ENCODE measurements around the gene SASH1.
A peak's percentile ranks its signal among the peaks of the same experiment; 100 is the strongest.

The SASH1 gene

DNA sequence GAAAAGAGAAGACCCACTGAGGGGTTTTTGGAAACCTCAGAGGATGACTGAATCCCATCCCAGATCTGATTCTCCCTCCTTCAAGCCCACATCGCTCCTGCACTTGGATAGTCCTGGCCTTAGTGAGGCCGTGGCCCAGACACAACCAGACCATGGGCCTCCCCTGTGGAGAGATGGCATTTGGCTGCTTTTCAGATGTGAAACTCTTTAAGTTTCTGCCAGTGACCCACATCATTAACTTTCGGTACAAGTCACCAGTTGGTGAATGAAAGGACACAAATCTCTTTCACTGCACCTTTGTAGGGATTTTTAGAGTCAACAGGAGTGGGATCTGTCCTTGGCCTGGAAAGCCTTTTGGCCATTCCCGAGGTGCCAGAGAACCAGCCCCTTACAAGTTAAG, 116.6 kb downstream of the SASH1 start:
- DNase-seq (ENCODE audit: low read depth), result no peak

DNA sequence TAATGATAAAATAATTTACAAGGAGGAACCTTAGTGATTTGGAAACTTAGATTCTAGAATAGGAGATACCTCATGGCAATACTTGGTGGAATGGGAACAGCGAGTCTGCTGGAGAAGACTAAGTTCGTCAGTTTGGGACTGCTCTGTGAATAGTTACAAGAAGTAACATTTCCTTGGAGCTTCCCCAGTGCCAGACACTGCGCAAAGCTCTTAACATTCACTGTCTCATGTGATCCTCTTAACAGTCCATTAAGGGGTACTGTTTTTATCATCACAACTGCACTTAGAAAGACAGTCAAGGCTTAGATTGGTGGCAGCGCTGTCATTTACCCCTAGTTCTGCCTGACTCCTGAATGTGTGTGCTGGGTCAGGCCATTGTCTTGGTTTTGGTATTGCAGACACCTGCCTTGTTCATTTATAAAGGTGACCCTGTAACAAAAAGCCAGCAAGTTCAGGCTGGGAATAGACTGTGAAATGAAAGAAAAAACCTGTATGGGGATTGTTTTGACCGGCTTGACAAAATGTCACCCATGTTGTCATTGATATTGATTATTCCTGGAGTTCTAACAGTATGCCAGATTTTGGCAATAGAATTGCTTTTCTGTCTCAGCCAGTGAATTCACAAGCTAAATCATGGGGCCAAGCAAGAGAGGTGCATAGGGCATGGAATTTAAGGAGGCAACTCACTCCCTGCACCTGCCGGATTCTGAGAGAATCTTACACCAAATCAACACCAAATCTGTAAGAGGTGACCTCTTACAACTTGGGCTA, 118.4 kb downstream of the SASH1 start:
- no peak for DNase-seq (ENCODE audit: low read depth)

GRCh38 chr6:148461986-148462577, 119.4 kb downstream of the SASH1 start:
- no peak for DNase-seq (ENCODE audit: low read depth)

DNA sequence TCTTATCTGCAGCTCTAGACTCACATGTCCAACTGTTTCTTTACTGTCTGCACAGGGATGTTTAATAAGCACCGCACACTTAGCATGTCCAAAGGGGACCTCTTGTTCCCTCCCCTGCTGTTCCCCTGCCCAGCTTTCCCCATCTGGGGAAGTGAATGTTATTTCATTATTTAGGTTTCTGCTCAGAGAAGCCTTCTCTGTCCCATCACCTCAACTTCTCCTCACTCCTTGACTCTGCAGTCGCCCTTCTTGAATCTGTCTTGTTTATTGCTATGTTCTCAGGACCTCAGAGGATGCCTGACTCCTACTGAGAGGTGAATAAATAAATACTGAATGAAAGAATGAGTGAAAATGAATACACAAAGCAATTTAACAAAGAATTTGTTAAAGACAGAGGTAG, 121.0 kb downstream of the SASH1 start:
- DNase-seq (ENCODE audit: low read depth), result no peak

- peak; percentile 16 for DNase-seq (ENCODE audit: low read depth)
Measured at GRCh38 chr6:148464319-148465010, 121.8 kb downstream of the SASH1 start.

- DNase-seq (ENCODE audit: low read depth), result no peak
Measured at GRCh38 chr6:148465011-148465335, 122.3 kb downstream of the SASH1 start.

DNA sequence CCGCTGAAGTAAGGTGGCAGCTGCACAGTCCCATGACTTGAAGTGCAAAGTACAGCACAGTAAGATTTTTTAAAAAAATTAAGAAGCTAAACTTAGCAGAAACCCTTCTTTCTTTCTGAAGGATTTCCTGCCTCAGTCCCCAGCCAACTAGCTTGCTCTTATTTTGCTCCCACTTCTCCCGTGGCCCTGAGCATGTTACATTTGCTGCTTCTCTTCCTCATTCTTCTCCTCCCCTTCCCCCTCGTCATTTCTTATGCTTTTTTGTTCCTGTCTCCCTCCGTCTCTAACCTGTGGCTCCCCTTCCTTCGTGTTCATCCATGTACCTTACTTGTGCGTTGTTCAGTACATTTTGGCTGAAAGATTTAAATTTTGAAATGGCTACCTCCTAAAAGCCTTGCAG, 123.0 kb downstream of the SASH1 start:
- DNase-seq (ENCODE audit: low read depth), result no peak

DNA sequence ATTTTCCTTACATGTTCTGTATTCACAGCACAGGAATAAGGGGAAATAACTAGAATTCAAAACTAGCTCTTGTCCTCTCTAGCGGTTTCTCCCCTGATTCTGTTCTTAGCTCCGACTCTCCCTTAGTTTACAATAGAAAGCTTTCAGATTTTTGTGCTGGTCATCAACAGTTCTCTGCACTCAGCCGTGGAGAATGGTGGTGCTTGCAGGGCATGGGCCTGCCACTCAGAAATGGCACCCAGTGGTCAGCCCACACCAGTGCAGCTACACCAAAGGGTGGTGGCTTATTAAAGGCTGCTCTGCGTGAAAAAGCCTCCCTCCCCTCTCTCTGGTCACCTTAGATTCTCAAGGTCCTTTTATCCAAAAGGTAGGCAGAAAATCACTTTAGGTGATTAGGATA, 123.5 kb downstream of the SASH1 start:
- DNase-seq (ENCODE audit: low read depth), result no peak

DNA sequence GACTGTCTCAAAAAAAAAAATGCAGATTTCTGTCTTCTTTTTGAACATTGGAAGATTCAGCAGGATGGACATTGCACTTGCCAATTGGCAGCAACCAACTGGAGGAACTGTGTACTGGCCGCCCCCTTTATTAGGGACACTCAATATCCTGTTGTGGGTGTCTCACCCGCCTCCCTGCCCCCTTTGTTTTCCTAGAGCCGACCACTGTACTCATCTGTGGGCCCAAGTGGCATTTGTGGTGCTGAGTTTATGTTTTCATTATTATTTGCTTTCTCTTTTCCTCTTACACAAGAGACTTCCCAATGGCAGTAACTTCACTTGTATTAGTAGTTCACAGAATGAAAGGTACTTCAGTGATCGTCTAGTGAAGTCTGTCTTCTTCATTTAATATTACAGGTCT, 125.3 kb downstream of the SASH1 start:
- DNase-seq (ENCODE audit: low read depth), result no peak

GRCh38 chr6:148470156-148470555, 127.5 kb downstream of the SASH1 start:
- no peak for DNase-seq (ENCODE audit: low read depth)

GRCh38 chr6:148470606-148471465, 128.2 kb downstream of the SASH1 start:
- no peak for DNase-seq (ENCODE audit: low read depth)

DNA sequence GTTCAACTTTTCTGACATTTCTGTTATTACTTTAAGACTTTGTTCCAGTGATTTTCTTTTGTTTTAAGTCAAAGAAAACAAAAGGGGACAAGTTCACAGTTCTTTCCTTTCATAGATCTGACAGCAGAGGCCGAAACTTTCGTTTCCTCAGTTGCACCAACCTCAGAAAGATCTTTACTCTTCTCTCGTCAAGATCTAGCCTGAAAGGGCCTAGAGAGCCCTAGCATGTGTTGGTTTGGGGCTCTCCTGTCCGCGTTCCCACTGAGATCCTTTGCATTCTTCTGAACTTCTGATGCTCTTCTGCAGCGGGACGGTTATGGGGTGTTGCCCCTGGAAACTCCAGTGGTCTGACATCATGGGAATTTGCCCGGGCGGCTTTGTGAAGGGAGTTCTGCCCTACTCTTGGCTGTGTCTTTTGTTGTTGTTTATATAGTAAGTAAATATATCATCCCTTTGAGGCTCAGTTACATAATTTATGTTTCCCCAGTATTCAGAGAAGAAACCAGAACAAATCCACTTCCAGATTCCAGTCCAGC, 129.1 kb downstream of the SASH1 start:
- DNase-seq (ENCODE audit: low read depth), result no peak

GRCh38 chr6:148472171-148473105, 129.8 kb downstream of the SASH1 start:
- DNase-seq (ENCODE audit: low read depth), result no peak

GRCh38 chr6:148479497-148479896, 136.9 kb downstream of the SASH1 start:
- DNase-seq (ENCODE audit: low read depth), result no peak

DNA sequence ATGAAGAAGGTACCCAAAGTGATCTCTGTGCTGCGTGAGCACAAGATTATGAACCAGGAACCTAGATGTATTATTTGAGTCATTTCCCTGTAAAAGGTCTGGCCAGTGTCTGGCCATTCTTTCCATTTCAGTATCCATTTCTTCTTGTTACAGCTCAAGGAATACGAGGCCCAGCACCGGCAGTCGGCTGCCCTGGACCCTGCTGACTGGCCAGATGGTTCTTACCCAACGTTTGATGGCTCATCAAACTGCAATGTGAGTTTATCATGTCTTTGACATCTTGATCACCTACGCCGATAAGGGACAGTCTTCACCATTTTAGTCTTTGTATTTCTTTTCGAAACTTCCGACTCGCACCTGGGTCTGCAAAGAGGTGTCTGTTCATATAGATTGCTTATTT, 144.8 kb downstream of the SASH1 start:
- DNase-seq (ENCODE audit: low read depth), result no peak

DNA sequence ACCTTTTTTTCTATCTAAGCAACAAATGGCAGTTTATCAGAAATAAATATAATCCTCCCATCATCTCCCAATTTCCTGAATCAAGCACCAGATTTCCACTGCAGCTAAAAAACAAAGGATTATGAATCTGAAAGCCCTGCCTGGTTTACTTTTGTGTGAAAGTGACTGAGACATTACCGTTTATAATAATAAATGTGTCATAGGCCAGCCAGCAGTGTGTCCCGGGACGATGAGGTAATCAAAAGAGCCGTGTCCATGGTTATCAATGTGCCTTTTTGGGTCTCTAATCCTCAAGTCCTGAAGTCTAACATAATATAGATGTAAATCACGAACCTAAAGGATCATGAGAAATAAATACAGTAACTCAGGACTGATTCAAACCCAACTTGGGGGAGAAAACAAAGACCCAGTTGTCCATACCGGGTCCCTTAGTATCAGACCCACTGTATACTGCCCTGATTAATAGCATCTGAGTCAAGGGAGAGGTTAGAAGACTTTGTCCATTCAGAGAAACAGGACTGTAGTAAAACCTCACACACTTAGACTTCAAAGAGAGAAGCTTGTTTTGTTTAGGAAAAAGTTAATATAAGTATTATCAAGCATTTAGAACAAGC, 149.1 kb downstream of the SASH1 start:
- DNase-seq (ENCODE audit: low read depth), result no peak

GRCh38 chr6:148492654-148493290, 150.1 kb downstream of the SASH1 start:
- no peak for DNase-seq (ENCODE audit: low read depth)

DNA sequence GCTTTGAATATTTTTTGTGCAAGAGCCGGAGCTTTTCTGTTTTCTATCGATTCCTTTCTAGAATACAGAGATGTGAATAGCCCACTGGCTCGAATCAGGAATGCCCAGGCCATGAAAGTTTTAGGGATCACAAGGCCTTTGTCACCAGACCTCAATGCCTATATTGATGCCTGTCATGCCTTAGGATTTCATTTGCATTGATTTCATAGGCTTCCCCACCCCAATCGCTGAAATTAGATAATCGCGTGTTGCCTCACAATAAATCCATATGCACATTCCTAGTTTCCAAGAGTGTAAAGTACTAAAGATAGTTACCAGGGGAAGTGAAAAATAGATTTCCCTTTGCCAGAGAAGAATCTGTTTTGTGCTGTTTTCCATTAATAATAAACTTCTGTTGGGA, 150.8 kb downstream of the SASH1 start:
- DNase-seq (ENCODE audit: low read depth), result no peak

DNA sequence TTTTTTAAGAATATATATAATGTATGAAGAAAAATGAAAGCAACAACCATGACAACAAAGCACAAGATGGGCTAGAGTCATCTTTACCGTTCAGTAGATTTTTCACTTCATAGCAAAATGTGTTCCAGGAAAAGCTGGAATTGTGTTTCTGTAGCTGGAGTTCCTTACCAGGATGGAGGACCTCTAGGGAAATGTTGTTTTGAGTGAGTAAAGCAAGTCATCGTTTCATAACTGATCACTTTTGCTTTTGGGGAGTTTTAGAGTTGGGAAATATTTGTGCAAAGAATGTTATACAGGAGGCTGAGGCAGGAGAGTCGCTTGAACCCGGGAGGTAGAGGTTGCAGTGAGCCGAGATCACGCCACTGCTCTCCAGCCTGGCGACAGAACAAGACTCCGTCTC, 151.6 kb downstream of the SASH1 start:
- no peak for DNase-seq (ENCODE audit: low read depth)

DNA sequence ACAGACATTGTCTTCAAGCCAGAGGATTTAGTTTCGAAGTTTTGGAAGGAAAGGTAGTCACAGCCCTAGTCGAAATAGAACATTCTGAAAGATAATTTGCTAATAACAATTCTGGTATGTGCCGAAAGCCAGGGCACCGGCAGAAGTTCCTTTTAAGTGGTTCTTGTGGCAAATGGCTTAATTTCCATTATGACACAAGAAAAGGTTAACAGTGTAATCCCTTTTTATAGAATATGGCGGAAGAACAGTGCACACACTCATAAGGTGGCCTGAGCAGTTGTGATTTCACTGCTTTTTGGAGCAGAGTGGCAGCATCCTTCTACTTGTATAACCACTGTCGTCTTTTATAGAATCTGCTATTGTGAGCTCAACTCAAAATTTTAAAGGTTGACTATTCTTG, 152.4 kb downstream of the SASH1 start:
- DNase-seq (ENCODE audit: low read depth), result no peak

Data from stimulated activated CD8-positive, alpha-beta memory T cell treated with anti-CD3 and anti-CD28 coated beads, Interleukin-7, amount 100 ng/mL, for 24 hours (primary cell).